HEK293 (cell line): Measurements from ENCODE around the gene TMEM198.

Experiments used
- REPIN1 ChIP-seq: fragments of 450-650 bp; formaldehyde crosslinking; IDR thresholded peaks from 2 replicates; pipeline ENCODE4 v1.5.1; 2017; ENCODE audit warnings: missing biosample characterization, missing genetic modification characterization, low read depth
- SALL2 ChIP-seq: fragments of 450-650 bp; formaldehyde crosslinking; IDR thresholded peaks from 2 replicates; pipeline ENCODE4 v1.5.0; 2017; ENCODE audit warnings: missing biosample characterization, mild to moderate bottlenecking, missing genetic modification characterization, borderline replicate concordance
- YY1 ChIP-seq: fragments of 450-650 bp; formaldehyde crosslinking; IDR thresholded peaks from 2 replicates; pipeline ENCODE4 v1.5.1; 2018; ENCODE audit warnings: missing biosample characterization, missing genetic modification characterization
- ZBTB44 ChIP-seq: fragments of 450-650 bp; IDR thresholded peaks from 2 replicates; pipeline ENCODE4 v1.5.1; 2018; ENCODE audit warnings: missing biosample characterization, mild to moderate bottlenecking, missing genetic modification characterization
- ZFP37 ChIP-seq: fragments of 450-650 bp; formaldehyde crosslinking; IDR thresholded peaks from 2 replicates; pipeline ENCODE4 v1.5.1; 2016; ENCODE audit warnings: missing biosample characterization, missing genetic modification characterization
- ZFP41 ChIP-seq: fragments of 450-650 bp; formaldehyde crosslinking; IDR thresholded peaks from 2 replicates; pipeline ENCODE4 v1.5.1; 2016; ENCODE audit warnings: missing biosample characterization, missing genetic modification characterization, borderline replicate concordance
- ZNF146 ChIP-seq: fragments of 450-650 bp; formaldehyde crosslinking; IDR thresholded peaks from 2 replicates; pipeline ENCODE4 v1.5.1; 2016; ENCODE audit warnings: missing biosample characterization, missing genetic modification characterization
- ZNF175 ChIP-seq: fragments of 450-650 bp; formaldehyde crosslinking; IDR thresholded peaks from 2 replicates; pipeline ENCODE4 v1.5.1; 2016; ENCODE audit warnings: missing biosample characterization, missing genetic modification characterization
- ZNF184 ChIP-seq: fragments of 450-650 bp; IDR thresholded peaks from 2 replicates; pipeline ENCODE4 v1.5.1; 2018; ENCODE audit warnings: missing biosample characterization, mild to moderate bottlenecking, missing genetic modification characterization
- ZNF2 ChIP-seq: fragments of 450-650 bp; formaldehyde crosslinking; IDR thresholded peaks from 2 replicates; pipeline ENCODE4 v1.5.1; 2016; ENCODE audit warnings: missing biosample characterization, missing genetic modification characterization
- ZNF274 ChIP-seq, 2 experiments: fragments of 200-500 bp in 1 of 2; fragments of 450-650 bp in 1 of 2; sonication (Bioruptor generic) in 1 of 2; formaldehyde crosslinking in 1 of 2; IDR thresholded peaks; 2 replicates each; pipeline versions ENCODE4 v1.5.1 to v1.6.1; 2014 to 2016; ENCODE audit warnings: borderline replicate concordance in 1 of 2, inconsistent platforms in 1 of 2, low read length in 1 of 2, missing biosample characterization in 1 of 2, missing genetic modification characterization in 1 of 2
- ZNF280C ChIP-seq: fragments of 450-650 bp; formaldehyde crosslinking; IDR thresholded peaks from 2 replicates; pipeline ENCODE4 v1.5.1; 2016; ENCODE audit warnings: missing biosample characterization, missing genetic modification characterization
- ZNF292 ChIP-seq: fragments of 450-650 bp; formaldehyde crosslinking; IDR thresholded peaks from 2 replicates; pipeline ENCODE4 v1.5.1; 2016; ENCODE audit warnings: low read depth, missing biosample characterization, missing genetic modification characterization, borderline replicate concordance
- ZNF335 ChIP-seq: fragments of 450-650 bp; formaldehyde crosslinking; conservative IDR thresholded peaks from 2 replicates; pipeline ENCODE4 v1.5.1; 2016; ENCODE audit warnings: missing biosample characterization, missing genetic modification characterization
- ZNF398 ChIP-seq: fragments of 450-650 bp; formaldehyde crosslinking; IDR thresholded peaks from 2 replicates; pipeline ENCODE4 v1.5.1; 2017; ENCODE audit warnings: missing biosample characterization, missing genetic modification characterization
- ZNF473 ChIP-seq: fragments of 450-650 bp; formaldehyde crosslinking; IDR thresholded peaks from 2 replicates; pipeline ENCODE4 v1.5.1; 2017; ENCODE audit warnings: missing biosample characterization, missing genetic modification characterization
- ZNF626 ChIP-seq: fragments of 450-650 bp; sonication (Bioruptor Pico); formaldehyde crosslinking; IDR thresholded peaks from 2 replicates; pipeline ENCODE4 v1.5.1; 2018; ENCODE audit warnings: missing biosample characterization, missing genetic modification characterization, inconsistent platforms
- ZNF629 ChIP-seq: fragments of 450-650 bp; formaldehyde crosslinking; IDR thresholded peaks from 2 replicates; pipeline ENCODE4 v1.5.1; 2017; ENCODE audit warnings: missing biosample characterization, missing genetic modification characterization
- ZNF704 ChIP-seq: fragments of 450-650 bp; formaldehyde crosslinking; IDR thresholded peaks from 2 replicates; pipeline ENCODE4 v1.5.1; 2016; ENCODE audit warnings: missing biosample characterization, missing genetic modification characterization
- ZNF707 ChIP-seq: fragments of 450-650 bp; formaldehyde crosslinking; IDR thresholded peaks from 2 replicates; pipeline ENCODE4 v1.5.1; 2016; ENCODE audit warnings: missing biosample characterization, missing genetic modification characterization
- ZNF791 ChIP-seq: fragments of 450-650 bp; formaldehyde crosslinking; IDR thresholded peaks from 2 replicates; pipeline ENCODE4 v1.5.1; 2016; ENCODE audit warnings: missing biosample characterization, missing genetic modification characterization
- ZSCAN4 ChIP-seq: fragments of 450-650 bp; formaldehyde crosslinking; IDR thresholded peaks from 2 replicates; pipeline ENCODE4 v1.5.1; 2017; ENCODE audit warnings: missing biosample characterization, missing genetic modification characterization
- ZXDB ChIP-seq: fragments of 450-650 bp; formaldehyde crosslinking; IDR thresholded peaks from 2 replicates; pipeline ENCODE4 v1.5.1; 2016; ENCODE audit warnings: missing biosample characterization, missing genetic modification characterization

The TMEM198 gene

GRCh38 chr2:219576505-219577388, 32.9 kb downstream of the TMEM198 start (continued):
- TF ChIP-seq ZNF473 (no peak), ZFP41 (tag by site-specific recombination) (no peak), ZNF629 (tag by site-specific recombination) (peak; percentile 49; the same call in 1 of the 2 replicates), ZNF2 (tag by site-specific recombination) (peak; percentile 48), SALL2 (no peak), YY1 (tag by site-specific recombination) (no peak), ZNF626 (no peak), ZNF791 (tag by site-specific recombination) (no peak), ZNF707 (tag by site-specific recombination) (no peak), ZNF146 (tag by site-specific recombination) (no peak), ZNF184 (tag by site-specific recombination) (no peak), ZXDB (no peak), ZBTB44 (tag by site-specific recombination) (no peak), ZNF274 (IDR thresholded peaks at IDR 0.05; ENCODE audit: low read length) (no peak), ZNF274 (tag by site-specific recombination; IDR thresholded peaks at IDR 0.05; ENCODE audit: borderline replicate concordance) (no peak), ZFP37 (tag by site-specific recombination) (no peak), ZNF280C (tag by site-specific recombination) (no peak), ZSCAN4 (peak; percentile 88), ZNF175 (tag by site-specific recombination) (no peak), ZNF335 (peak; percentile 41), ZNF292 (tag by site-specific recombination) (no peak), ZNF704 (tag by site-specific recombination) (no peak), ZNF398 (tag by site-specific recombination) (peak; percentile 90), REPIN1 (tag by site-specific recombination) (no peak)
